Left forelimb (tissue), 1 donor: ENCODE data around the gene CBX8.

ENCODE experiments used
- DNase-seq: peaks from one replicate; pipeline ENCODE4 v3.0.0-alpha.2; 2018; ENCODE audit warnings: low spot score

CBX8 gene

GRCh38 chr17:79792984-79793923, 3.6 kb downstream of the CBX8 start:
- no peak for DNase-seq

GRCh38 chr17:79792341-79792871, 4.5 kb downstream of the CBX8 start:
- no peak for DNase-seq

- no peak for DNase-seq
These were observed 5.1 kb downstream of the CBX8 start for GRCh38 chr17:79791735-79792161.

- DNase-seq, result no peak
These were observed 5.8 kb downstream of the CBX8 start for GRCh38 chr17:79790805-79791734.

- DNase-seq, result no peak
These were observed 6.7 kb downstream of the CBX8 start for GRCh38 chr17:79789943-79790804.

- DNase-seq, result no peak
These were observed 7.6 kb downstream of the CBX8 start for GRCh38 chr17:79788989-79789942.

- DNase-seq, result no peak
These were observed 8.4 kb downstream of the CBX8 start for GRCh38 chr17:79788455-79788854.

GRCh38 chr17:79786930-79787643, 9.8 kb downstream of the CBX8 start:
- DNase-seq, result no peak

GRCh38 chr17:79785900-79786810, 10.7 kb downstream of the CBX8 start:
- no peak for DNase-seq

- DNase-seq, result no peak
These were observed 11.6 kb downstream of the CBX8 start for GRCh38 chr17:79785017-79785899.

- DNase-seq, result no peak
These were observed 12.4 kb downstream of the CBX8 start for GRCh38 chr17:79784353-79785016.

GRCh38 chr17:79783891-79784290, 13.0 kb downstream of the CBX8 start:
- DNase-seq, result no peak

- DNase-seq, result no peak
These were observed 14.9 kb downstream of the CBX8 start for GRCh38 chr17:79781736-79782575.

- no peak for DNase-seq
These were observed 15.7 kb downstream of the CBX8 start for GRCh38 chr17:79781012-79781650.

GRCh38 chr17:79779661-79780365, 17.1 kb downstream of the CBX8 start:
- DNase-seq, result no peak
